Left ventricle myocardium inferior (tissue), 1 donor: Measurements from ENCODE around the gene SEC14L3. TPM values are rescaled to one million over a fixed set of nuclear protein-coding genes. Genes with fewer than 3 reads are reported as not detected.
"Not testable (repeated sequence)": the region's sequence is repeated elsewhere in the genome, so short reads cannot be mapped to it uniquely, and the experiment has no call there.

ENCODE experiments used
- DNase-seq: peaks from one replicate; pipeline ENCODE4 v3.0.0-alpha.2; 2020
- H3K27ac ChIP-seq: fragments of 200-600 bp; replicated peaks from 2 replicates; pipeline ENCODE4 v1.8.0; 2021
- H3K27me3 ChIP-seq: fragments of 200-600 bp; 2 replicates; pipeline ENCODE4 v1.8.0; 2021; ENCODE audit warnings: low read depth
- H3K36me3 ChIP-seq: fragments of 200-600 bp; 2 replicates; pipeline ENCODE4 v1.8.0; 2021
- H3K4me1 ChIP-seq: fragments of 200-600 bp; 2 replicates; pipeline ENCODE4 v1.8.0; 2021
- H3K4me3 ChIP-seq: fragments of 200-600 bp; 2 replicates; pipeline ENCODE4 v1.8.0; 2021; ENCODE audit warnings: mild to moderate bottlenecking, moderate library complexity
- H3K9me3 ChIP-seq: fragments of 200-600 bp; replicated peaks from 2 replicates; pipeline ENCODE4 v1.8.0; 2021
- CTCF ChIP-seq: fragments of 200-600 bp; IDR thresholded peaks from 2 replicates; pipeline ENCODE4 v1.8.0; 2021; ENCODE audit warnings: antibody characterized with exemption, mild to moderate bottlenecking, borderline replicate concordance
- intact Hi-C: fragments of 100-400 bp; cut with micrococcal nuclease; formaldehyde crosslinking; loops from one replicate; pipeline ENCODE4 v1.11.0; 2022
- total RNA-seq: library from RNA; stranded (reverse); fragmentation: NEBNext Ultra II Directional; extraction: Animal tissue kit (Norgen Biotek cat#: 25700); gene quantifications from one replicate; pipeline ENCODE4 v1.2.1, GENCODE V29; 2021
- donor health status: DM: no; HTN: yes; CAD: no; lungs with severe emphysema.

SEC14L3 gene
- total RNA-seq, 1 donor from 2014 or later: not detected

GRCh38 chr22:30455075-30455840 lies 16.6 kb downstream of the SEC14L3 start:
- DNase-seq: no peak
- no peaks in the 10 kb centered on the region for H3K4me1 ChIP-seq
- H3K4me3 ChIP-seq: no peak overlapping the region
- no peak overlapping the region for H3K27ac ChIP-seq
- no peak for TF ChIP-seq CTCF
- peaks cover 64% of the 10 kb centered on the region for H3K27me3 ChIP-seq
- intact Hi-C loops: no loop called here
- H3K36me3 ChIP-seq: no peaks in the 10 kb centered on the region
- no peaks in the 10 kb centered on the region for H3K9me3 ChIP-seq

GRCh38 chr22:30453731-30454510 lies 17.9 kb downstream of the SEC14L3 start:
- intact Hi-C loops: no loop called here
- no peak for DNase-seq
- no peaks in the 10 kb centered on the region for H3K4me1 ChIP-seq
- H3K9me3 ChIP-seq: no peaks in the 10 kb centered on the region
- TF ChIP-seq CTCF: no peak
- H3K4me3 ChIP-seq: no peak overlapping the region
- no peaks in the 10 kb centered on the region for H3K36me3 ChIP-seq
- peaks cover 57% of the 10 kb centered on the region for H3K27me3 ChIP-seq
- no peak overlapping the region for H3K27ac ChIP-seq

GRCh38 chr22:30452861-30453260 lies 19.0 kb downstream of the SEC14L3 start:
- Histone ChIP-seq H3K36me3 (no peaks in the 10 kb centered on the region), H3K4me1 (no peaks in the 10 kb centered on the region), H3K27ac (no peak overlapping the region), H3K9me3 (no peaks in the 10 kb centered on the region), H3K27me3 (peaks cover 51% of the 10 kb centered on the region), H3K4me3 (no peak overlapping the region)
- no peak for DNase-seq
- no peak for TF ChIP-seq CTCF
- intact Hi-C loops: no loop called here

GRCh38 chr22:30451488-30451887 lies 20.3 kb downstream of the SEC14L3 start:
- H3K27ac ChIP-seq, H3K36me3 ChIP-seq, H3K4me3 ChIP-seq, DNase-seq, H3K9me3 ChIP-seq, H3K4me1 ChIP-seq, intact Hi-C loops: not testable (repeated sequence)
- peaks cover 60% of the 10 kb centered on the region for H3K27me3 ChIP-seq

GRCh38 chr22:30447656-30448055 lies 24.2 kb downstream of the SEC14L3 start:
- DNase-seq: no peak
- no peak for TF ChIP-seq CTCF
- no peaks in the 10 kb centered on the region for H3K36me3 ChIP-seq
- H3K4me1 ChIP-seq: no peaks in the 10 kb centered on the region
- H3K9me3 ChIP-seq: no peaks in the 10 kb centered on the region
- H3K4me3 ChIP-seq: no peak overlapping the region
- no peak overlapping the region for H3K27ac ChIP-seq
- intact Hi-C loops: no loop called here
- peaks cover 51% of the 10 kb centered on the region for H3K27me3 ChIP-seq
